ENCODE data around the gene KCNH1.

Gene KCNH1

GRCh38 chr1:211127166-211127565 lies 6.8 kb downstream of the KCNH1 start:
- TF ChIP-seq CTCF (IDR thresholded peaks at IDR 0.05; ENCODE audit: extremely low read depth, missing control alignments), result no peak
- no peak for DNase-seq (ENCODE audit: low spot score)

GRCh38 chr1:211126622-211127021 lies 7.3 kb downstream of the KCNH1 start:
- no peak for DNase-seq (ENCODE audit: low spot score)

GRCh38 chr1:211118407-211119102 lies 15.4 kb downstream of the KCNH1 start:
- no peak for DNase-seq (ENCODE audit: low spot score)
- no peak for TF ChIP-seq CTCF (IDR thresholded peaks at IDR 0.05; ENCODE audit: extremely low read depth, missing control alignments)

More at GRCh38 chr1:211126622-211127021, 7.3 kb downstream of the KCNH1 start:
- no peak for TF ChIP-seq CTCF (IDR thresholded peaks at IDR 0.05; ENCODE audit: extremely low read depth, missing control alignments)

GRCh38 chr1:211114446-211114845 lies 19.5 kb downstream of the KCNH1 start:
- DNase-seq (ENCODE audit: low spot score), result no peak
- no peak for TF ChIP-seq CTCF (IDR thresholded peaks at IDR 0.05; ENCODE audit: extremely low read depth, missing control alignments)

GRCh38 chr1:211113566-211113965 lies 20.4 kb downstream of the KCNH1 start:
- DNase-seq (ENCODE audit: low spot score), result no peak
- no peak for TF ChIP-seq CTCF (IDR thresholded peaks at IDR 0.05; ENCODE audit: extremely low read depth, missing control alignments)

- DNase-seq (ENCODE audit: low spot score), result no peak
- TF ChIP-seq CTCF (IDR thresholded peaks at IDR 0.05; ENCODE audit: extremely low read depth, missing control alignments), result no peak
These were observed 22.6 kb downstream of the KCNH1 start for GRCh38 chr1:211111351-211111750.

GRCh38 chr1:211101481-211101880 lies 32.5 kb downstream of the KCNH1 start:
- no peak for TF ChIP-seq CTCF (IDR thresholded peaks at IDR 0.05; ENCODE audit: extremely low read depth, missing control alignments)
- DNase-seq (ENCODE audit: low spot score), result no peak
